ENCODE measurements around the gene MPEG1.

GRCh38 chr11:59262177-59262818 lies 49.6 kb upstream of the MPEG1 start:
- TF ChIP-seq TBP (CRISPR knock-in tag; IDR thresholded peaks at IDR 0.05): no peak
- no peak for TF ChIP-seq CTCF (CRISPR knock-in tag; IDR thresholded peaks at IDR 0.05)
- TF ChIP-seq BRCA1 (CRISPR knock-in tag; IDR thresholded peaks at IDR 0.05): no peak
- TF ChIP-seq SMARCC2 (IDR thresholded peaks at IDR 0.05): no peak
- no peak for TF ChIP-seq ZNF83 (CRISPR knock-in tag; IDR thresholded peaks at IDR 0.05; ENCODE audit: borderline replicate concordance)
- TF ChIP-seq SP2 (CRISPR knock-in tag; IDR thresholded peaks at IDR 0.05): no peak
- no peak for TF ChIP-seq CCAR2 (optimal IDR thresholded peaks at IDR 0.05; ENCODE audit: low read depth, low read length)
- no peak for TF ChIP-seq DPF2 (CRISPR knock-in tag; IDR thresholded peaks at IDR 0.05; ENCODE audit: borderline replicate concordance, low read depth)

Data from HepG2 (cell line).